Esophagus squamous epithelium (tissue), 5 donors: ENCODE results near the gene SERINC5. TPM values are rescaled to one million over a fixed set of nuclear protein-coding genes. Genes with fewer than 3 reads are reported as not detected.

Source experiments
- DNase-seq: peaks from one replicate; lab custom pipeline; 2025; lab: John Stamatoyannopoulos, UW
- H3K27ac ChIP-seq, 4 donors: fragments of 200-600 bp; sonication (generic); one replicate each; pipeline ENCODE4 v1.5.1; 2016 to 2019; ENCODE audit warnings: mild to moderate bottlenecking in 1 of 4
- H3K27me3 ChIP-seq, 4 donors: fragments of 200-600 bp; sonication (generic); 1 replicate in 3 of 4; 2 replicates in 1 of 4; pipeline versions ENCODE4 v1.5.1 to v1.6.0; 2017 to 2021; ENCODE audit warnings: antibody characterized with exemption in 1 of 4
- H3K36me3 ChIP-seq, 3 donors: fragments of 200-600 bp; sonication (generic); one replicate each; pipeline ENCODE4 v1.5.1; 2016 to 2019
- H3K4me1 ChIP-seq, 3 donors: fragments of 200-600 bp; sonication (generic); one replicate each; pipeline ENCODE4 v1.5.1; 2017 to 2019
- H3K4me3 ChIP-seq, 4 donors: fragments of 200-600 bp; sonication (generic); 1 replicate in 3 of 4; 2 replicates in 1 of 4; pipeline ENCODE4 v1.5.1; 2016 to 2019; ENCODE audit warnings: mild to moderate bottlenecking in 2 of 4, moderate library complexity in 1 of 4
- H3K9me3 ChIP-seq, 3 donors: fragments of 200-600 bp; sonication (generic); one replicate each; pipeline ENCODE4 v1.5.1; 2016 to 2019
- POLR2A ChIP-seq, 4 donors: fragments of 450-650 bp; IDR thresholded peaks; one replicate each; pipeline ENCODE4 v1.6.1; 2017; ENCODE audit warnings: antibody characterized with exemption in 4 of 4, mild to moderate bottlenecking in 4 of 4, moderate library complexity in 3 of 4
- WGBS, 2 donors: methylation state at CpG; one replicate each; pipeline ENCODE4 v1.1.5; 2018; 5-methylcytosine and 5-hydroxymethylcytosine counted together
- intact Hi-C: fragments of 100-400 bp; cut with DNase I; formaldehyde crosslinking; loops from one replicate; pipeline ENCODE4 v1.15.0; 2022
- total RNA-seq, 4 donors: library from RNA; depleted of rRNA; stranded (reverse); fragments of >200 nt; gene quantifications; one replicate each; pipeline ENCODE4 v1.1.0, GENCODE V29; 2016
- TF ChIP-seq, protein P1 (sequence below), 6 experiments: fragments of 450-650 bp in 4 of 6; fragments of 200-600 bp in 2 of 6; sonication (generic) in 2 of 6; IDR thresholded peaks; one replicate each; pipeline ENCODE4 v1.5.1; 2016 to 2019; ENCODE audit warnings: antibody characterized with exemption in 6 of 6, mild to moderate bottlenecking in 4 of 6, moderate library complexity in 4 of 6
- donor health status: DM: yes; HTN: yes; CAD: no.

Gene SERINC5
- total RNA-seq, 4 donors from 2014 or later = 33.9 to 65.3 (median 44.6) TPM

DNA sequence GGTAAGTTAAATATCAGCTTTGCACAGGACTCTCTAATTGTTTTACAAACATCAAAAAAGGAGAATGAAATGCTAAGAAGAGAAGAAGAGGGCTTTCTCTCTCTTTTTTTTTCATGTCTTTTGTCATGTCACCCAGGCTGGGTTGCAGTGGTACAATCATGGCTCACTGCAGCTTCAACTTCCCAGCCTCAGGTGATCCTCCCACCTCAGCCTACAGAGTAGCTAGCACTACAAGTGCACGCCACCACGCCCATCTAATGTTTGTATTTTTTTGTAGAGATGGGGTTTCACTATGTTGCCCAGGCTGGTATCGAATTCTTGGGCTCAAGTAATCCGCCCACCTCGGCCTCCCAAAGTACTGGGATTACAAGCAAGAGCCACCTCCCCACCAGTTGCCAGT, 18.6 kb downstream of the SERINC5 start:
- TF ChIP-seq POLR2A (IDR thresholded peaks at IDR 0.05) = no peak
- TF ChIP-seq, protein P1, sequence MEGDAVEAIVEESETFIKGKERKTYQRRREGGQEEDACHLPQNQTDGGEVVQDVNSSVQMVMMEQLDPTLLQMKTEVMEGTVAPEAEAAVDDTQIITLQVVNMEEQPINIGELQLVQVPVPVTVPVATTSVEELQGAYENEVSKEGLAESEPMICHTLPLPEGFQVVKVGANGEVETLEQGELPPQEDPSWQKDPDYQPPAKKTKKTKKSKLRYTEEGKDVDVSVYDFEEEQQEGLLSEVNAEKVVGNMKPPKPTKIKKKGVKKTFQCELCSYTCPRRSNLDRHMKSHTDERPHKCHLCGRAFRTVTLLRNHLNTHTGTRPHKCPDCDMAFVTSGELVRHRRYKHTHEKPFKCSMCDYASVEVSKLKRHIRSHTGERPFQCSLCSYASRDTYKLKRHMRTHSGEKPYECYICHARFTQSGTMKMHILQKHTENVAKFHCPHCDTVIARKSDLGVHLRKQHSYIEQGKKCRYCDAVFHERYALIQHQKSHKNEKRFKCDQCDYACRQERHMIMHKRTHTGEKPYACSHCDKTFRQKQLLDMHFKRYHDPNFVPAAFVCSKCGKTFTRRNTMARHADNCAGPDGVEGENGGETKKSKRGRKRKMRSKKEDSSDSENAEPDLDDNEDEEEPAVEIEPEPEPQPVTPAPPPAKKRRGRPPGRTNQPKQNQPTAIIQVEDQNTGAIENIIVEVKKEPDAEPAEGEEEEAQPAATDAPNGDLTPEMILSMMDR (IDR thresholded peaks at IDR 0.05) = no peak
- intact Hi-C loops = no loop called here
- WGBS, 2 donors = 40 to 95% methylated on average over 1 to 3 of the region's 5 CpGs
- H3K4me3 ChIP-seq = no peak overlapping the region
- no peak for DNase-seq
- peaks cover 0 to 8% (median 0%) of the 10 kb centered on the region in 3 donors for H3K9me3 ChIP-seq
- peaks cover 0 to 13% (median 0%) of the 10 kb centered on the region in 3 donors for H3K36me3 ChIP-seq
- peaks cover 7 to 35% (median 16%) of the 10 kb centered on the region in 3 donors for H3K4me1 ChIP-seq
- H3K27ac ChIP-seq = no peak overlapping the region
- no peaks in the 10 kb centered on the region for H3K27me3 ChIP-seq

DNA sequence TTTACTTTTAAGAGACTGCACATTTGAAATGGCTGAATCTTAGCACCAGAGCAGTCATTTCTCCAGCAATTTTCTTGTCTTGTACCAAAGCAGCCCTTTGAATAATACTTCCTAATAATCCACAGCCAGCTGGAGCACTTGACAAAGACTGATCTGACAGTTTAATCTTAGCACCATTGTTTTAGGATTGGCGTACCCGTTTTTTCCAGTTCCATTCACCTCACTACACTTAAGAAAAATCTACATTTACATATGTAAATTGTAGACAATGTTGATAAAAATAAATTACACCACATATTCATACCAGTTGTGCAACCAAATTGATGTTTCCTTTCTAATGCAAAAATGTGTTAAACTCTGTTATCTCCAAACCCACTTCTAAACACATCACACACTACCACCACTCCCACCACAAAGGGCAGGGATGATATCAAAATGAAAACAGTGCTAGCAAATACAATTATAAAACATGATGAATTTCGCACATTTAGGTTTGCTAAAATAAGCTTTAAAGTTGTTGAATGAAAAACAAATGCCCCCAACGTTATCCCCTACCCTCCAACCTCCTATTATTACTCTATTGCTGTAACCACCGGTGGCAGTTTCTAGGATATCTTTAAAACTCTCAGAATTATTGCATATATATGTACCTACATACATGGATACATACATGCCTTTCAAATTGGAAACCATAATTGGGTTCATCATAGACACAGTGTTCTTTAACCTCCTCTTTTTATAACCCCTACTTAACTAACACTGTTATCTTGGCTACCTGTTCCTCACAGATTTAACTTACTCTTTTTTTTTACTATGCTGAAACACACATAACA, 21.5 kb downstream of the SERINC5 start:
- intact Hi-C loops = no loop called here
- Histone ChIP-seq H3K4me1 (peaks cover 0 to 27% (median 6%) of the 10 kb centered on the region in 3 donors), H3K9me3 (no peaks in the 10 kb centered on the region), H3K27ac (no peak overlapping the region), H3K27me3 (no peaks in the 10 kb centered on the region), H3K36me3 (no peaks in the 10 kb centered on the region), H3K4me3 (no peak overlapping the region)
- no peak for TF ChIP-seq POLR2A (IDR thresholded peaks at IDR 0.05)
- TF ChIP-seq, protein P1 (IDR thresholded peaks at IDR 0.05) = no peak
- no peak for DNase-seq
- 62 to 65% methylated on average over 5 of the region's 5 CpGs for WGBS, 2 donors

DNA sequence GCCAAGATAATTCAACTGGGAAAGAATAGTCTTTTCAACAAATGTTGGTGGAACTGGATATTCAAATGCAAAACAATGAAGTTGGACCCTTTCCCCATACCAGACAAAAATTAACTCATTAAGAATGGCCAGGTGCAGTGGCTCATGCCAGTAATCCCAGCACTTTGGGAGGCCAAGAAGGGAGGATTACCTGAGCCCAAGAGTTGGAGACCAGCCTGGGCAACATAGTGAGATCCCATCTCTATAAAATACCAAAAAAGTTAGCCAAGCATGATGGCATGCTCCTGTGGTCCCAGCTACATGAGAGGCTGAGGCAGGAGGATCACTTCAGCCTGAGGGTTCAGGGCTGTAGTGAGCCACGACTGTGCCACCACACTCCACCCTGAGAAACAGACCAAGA, 24.2 kb downstream of the SERINC5 start:
- H3K36me3 ChIP-seq = no peaks in the 10 kb centered on the region
- no peak for DNase-seq
- H3K27me3 ChIP-seq = no peaks in the 10 kb centered on the region
- TF ChIP-seq, protein P1 (IDR thresholded peaks at IDR 0.05) = no peak
- TF ChIP-seq POLR2A (IDR thresholded peaks at IDR 0.05) = no peak
- no peak overlapping the region for H3K4me3 ChIP-seq
- H3K9me3 ChIP-seq = no peaks in the 10 kb centered on the region
- intact Hi-C loops = no loop called here
- H3K4me1 ChIP-seq = peaks cover 0 to 8% (median 0%) of the 10 kb centered on the region in 3 donors
- H3K27ac ChIP-seq = no peak overlapping the region
- WGBS, 2 donors = 74% methylated on average over 1 of the region's 1 CpG; no CpG with 5 or more reads in 1 of the 2 donors

DNA sequence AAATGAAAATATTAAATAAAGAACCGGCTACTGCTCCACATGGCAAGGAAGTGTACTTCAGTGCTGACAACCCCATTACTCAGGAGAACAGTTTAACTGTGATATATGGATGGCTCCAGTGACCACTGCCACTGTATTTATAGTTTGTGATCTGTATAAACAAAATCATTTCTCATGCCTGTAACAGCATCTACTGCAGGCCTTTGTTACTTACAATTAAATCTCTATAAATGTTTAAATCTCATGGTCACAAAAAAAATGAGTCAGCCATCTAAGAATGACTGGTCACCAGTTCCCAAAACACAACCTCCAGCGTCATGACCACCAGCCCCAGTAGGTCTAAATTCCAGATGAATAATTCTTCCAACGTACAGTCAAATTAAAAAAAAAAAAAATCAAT, 24.6 kb downstream of the SERINC5 start:
- WGBS, 2 donors = 48 to 53% methylated on average over 3 of the region's 3 CpGs
- H3K4me1 ChIP-seq = peaks cover 0 to 8% (median 0%) of the 10 kb centered on the region in 3 donors
- H3K27ac ChIP-seq = no peak overlapping the region
- no peak for DNase-seq
- no peak overlapping the region for H3K4me3 ChIP-seq
- intact Hi-C loops = no loop called here
- no peaks in the 10 kb centered on the region for H3K27me3 ChIP-seq
- H3K36me3 ChIP-seq = no peaks in the 10 kb centered on the region
- no peaks in the 10 kb centered on the region for H3K9me3 ChIP-seq
- TF ChIP-seq POLR2A (IDR thresholded peaks at IDR 0.05) = no peak
- TF ChIP-seq, protein P1 (IDR thresholded peaks at IDR 0.05) = no peak

DNA sequence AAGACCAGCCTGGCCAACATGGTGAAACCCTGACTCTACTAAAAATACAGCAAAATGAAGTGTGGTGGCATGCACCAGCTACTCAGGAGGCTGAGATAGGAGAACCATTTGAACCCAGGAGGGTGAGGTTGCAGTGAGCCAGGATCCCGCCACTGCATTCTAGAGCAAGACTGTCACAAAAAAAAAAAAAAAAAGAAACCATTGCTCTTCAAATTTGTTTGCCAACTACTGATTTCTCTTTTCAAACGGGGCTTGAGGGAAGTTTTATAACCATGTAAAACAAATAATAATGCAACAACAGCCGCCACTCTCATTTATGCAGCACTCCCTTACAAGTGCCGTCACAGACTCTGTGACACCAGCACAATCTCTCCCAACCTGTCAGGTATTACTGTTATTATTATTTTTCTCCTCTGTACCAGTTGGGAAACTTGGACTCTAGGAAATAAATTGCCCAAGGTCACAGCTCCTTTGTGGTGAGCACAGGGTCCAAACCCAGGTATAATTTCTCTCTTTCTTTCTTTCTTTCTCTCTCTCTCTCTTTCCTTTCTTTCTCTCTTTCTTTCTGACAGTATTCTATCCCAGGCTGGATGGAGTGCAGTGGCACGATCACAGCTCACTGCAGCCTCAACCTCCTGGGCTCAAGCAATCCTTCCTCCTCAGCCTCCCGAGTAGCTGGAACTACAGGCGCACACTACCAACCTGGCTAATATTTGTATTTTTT, 25.4 kb downstream of the SERINC5 start:
- Histone ChIP-seq H3K9me3 (no peaks in the 10 kb centered on the region), H3K27me3 (no peaks in the 10 kb centered on the region), H3K27ac (no peak overlapping the region), H3K36me3 (no peaks in the 10 kb centered on the region), H3K4me3 (no peak overlapping the region), H3K4me1 (peaks cover 0 to 8% (median 0%) of the 10 kb centered on the region in 3 donors)
- no peak for DNase-seq
- WGBS, 2 donors = 81 to 86% methylated on average over 7 of the region's 7 CpGs
- intact Hi-C loops = no loop called here
- TF ChIP-seq, protein P1 (IDR thresholded peaks at IDR 0.05) = no peak
- no peak for TF ChIP-seq POLR2A (IDR thresholded peaks at IDR 0.05)
